Muscle layer of colon (tissue), 2 donors: ENCODE measurements around the gene VANGL2.
"Not testable (repeated sequence)": the region's sequence is repeated elsewhere in the genome, so short reads cannot be mapped to it uniquely, and the experiment has no call there.

Experiments used
- H3K27ac ChIP-seq: one replicate; pipeline ENCODE4 v1.7.0; 2013; ENCODE audit warnings: low read depth, mild to moderate bottlenecking, low read length, moderate library complexity
- H3K27me3 ChIP-seq, 2 donors: one replicate each; pipeline ENCODE4 v1.7.0; 2013; ENCODE audit warnings: low read length in 2 of 2, mild to moderate bottlenecking in 2 of 2; ENCODE audit not compliant: insufficient read depth in 2 of 2, control insufficient read depth in 1 of 2
- H3K36me3 ChIP-seq: one replicate; pipeline ENCODE4 v1.7.0; 2013; ENCODE audit warnings: mild to moderate bottlenecking, low read length; ENCODE audit not compliant: insufficient read depth
- H3K4me1 ChIP-seq: one replicate; pipeline ENCODE4 v1.7.0; 2013; ENCODE audit warnings: mild to moderate bottlenecking, low read length; ENCODE audit not compliant: insufficient read depth
- H3K4me3 ChIP-seq, 2 donors: one replicate each; pipeline ENCODE4 v1.7.0; 2013; ENCODE audit warnings: low read length in 2 of 2, low read depth in 1 of 2, mild to moderate bottlenecking in 1 of 2, moderate library complexity in 1 of 2
- H3K9ac ChIP-seq: one replicate; pipeline ENCODE4 v1.7.0; 2013; ENCODE audit warnings: low read length
- H3K9me3 ChIP-seq: one replicate; pipeline ENCODE4 v1.7.0; 2013; ENCODE audit warnings: mild to moderate bottlenecking, low read length
- donor health status: abdominal sarcoma.
- donor health status: Adenocarcinoma of cecum.

VANGL2 gene

GRCh38 chr1:160371756-160372155 lies 28.6 kb upstream of the VANGL2 start:
- peaks cover 19% of the 10 kb centered on the region for H3K4me1 ChIP-seq
- no peaks in the 10 kb centered on the region for H3K9me3 ChIP-seq
- peaks cover 0 to 16% of the 10 kb centered on the region in 2 donors for H3K27me3 ChIP-seq
- no peak overlapping the region for H3K4me3 ChIP-seq
- H3K36me3 ChIP-seq: no peaks in the 10 kb centered on the region
- no peak overlapping the region for H3K27ac ChIP-seq
- no peak overlapping the region for H3K9ac ChIP-seq

GRCh38 chr1:160373696-160374095 lies 26.7 kb upstream of the VANGL2 start:
- H3K9ac ChIP-seq: no peak overlapping the region
- H3K27me3 ChIP-seq: peaks cover 0 to 16% of the 10 kb centered on the region in 2 donors
- H3K36me3 ChIP-seq: no peaks in the 10 kb centered on the region
- no peaks in the 10 kb centered on the region for H3K9me3 ChIP-seq
- no peak overlapping the region for H3K27ac ChIP-seq
- H3K4me3 ChIP-seq: no peak overlapping the region
- H3K4me1 ChIP-seq: peaks cover 19% of the 10 kb centered on the region

- Histone ChIP-seq H3K27me3 (peaks cover 0 to 16% of the 10 kb centered on the region in 2 donors), H3K4me3 (no peak overlapping the region), H3K36me3 (no peaks in the 10 kb centered on the region), H3K4me1 (peaks cover 19% of the 10 kb centered on the region), H3K9ac (no peak overlapping the region), H3K27ac (no peak overlapping the region), H3K9me3 (no peaks in the 10 kb centered on the region)
Measured at GRCh38 chr1:160374306-160375110, 25.9 kb upstream of the VANGL2 start.

- Histone ChIP-seq H3K9ac (no peak overlapping the region), H3K4me3 (no peak overlapping the region), H3K27ac (no peak overlapping the region)
Measured at GRCh38 chr1:160375788-160376524, 24.4 kb upstream of the VANGL2 start.

GRCh38 chr1:160376525-160377131 lies 23.7 kb upstream of the VANGL2 start:
- Histone ChIP-seq H3K9me3 (no peaks in the 10 kb centered on the region), H3K4me3 (no peak overlapping the region), H3K9ac (no peak overlapping the region), H3K4me1 (peaks cover 19% of the 10 kb centered on the region), H3K27me3 (peaks cover 0 to 5% of the 10 kb centered on the region in 2 donors), H3K27ac (no peak overlapping the region), H3K36me3 (no peaks in the 10 kb centered on the region)

More at GRCh38 chr1:160375788-160376524, 24.4 kb upstream of the VANGL2 start:
- H3K36me3 ChIP-seq: no peaks in the 10 kb centered on the region
- peaks cover 19% of the 10 kb centered on the region for H3K4me1 ChIP-seq
- no peaks in the 10 kb centered on the region for H3K9me3 ChIP-seq
- peaks cover 0 to 11% of the 10 kb centered on the region in 2 donors for H3K27me3 ChIP-seq

- Histone ChIP-seq H3K27ac (no peak overlapping the region), H3K36me3 (no peaks in the 10 kb centered on the region), H3K27me3 (peaks cover 0 to 4% of the 10 kb centered on the region in 2 donors), H3K9me3 (no peaks in the 10 kb centered on the region), H3K9ac (no peak overlapping the region), H3K4me3 (no peak overlapping the region), H3K4me1 (peaks cover 19% of the 10 kb centered on the region)
Measured at GRCh38 chr1:160377585-160378206, 22.7 kb upstream of the VANGL2 start.

GRCh38 chr1:160384812-160385211 lies 15.6 kb upstream of the VANGL2 start:
- H3K9me3 ChIP-seq, H3K36me3 ChIP-seq, H3K4me1 ChIP-seq, H3K27ac ChIP-seq, H3K4me3 ChIP-seq, H3K9ac ChIP-seq, H3K27me3 ChIP-seq: not testable (repeated sequence)

- H3K9ac ChIP-seq, H3K9me3 ChIP-seq, H3K36me3 ChIP-seq, H3K27me3 ChIP-seq, H3K4me1 ChIP-seq, H3K27ac ChIP-seq, H3K4me3 ChIP-seq: not testable (repeated sequence)
Measured at GRCh38 chr1:160388406-160388805, 12.0 kb upstream of the VANGL2 start.

- Histone ChIP-seq H3K9me3 (no peaks in the 10 kb centered on the region), H3K9ac (no peak overlapping the region), H3K27me3 (peaks cover 0 to 7% of the 10 kb centered on the region in 2 donors)
Measured at GRCh38 chr1:160394673-160395072, 5.7 kb upstream of the VANGL2 start.

GRCh38 chr1:160397651-160398050 lies 2.7 kb upstream of the VANGL2 start:
- H3K4me3 ChIP-seq: no peak overlapping the region
- peaks cover 0 to 7% of the 10 kb centered on the region in 2 donors for H3K27me3 ChIP-seq
- peaks cover 8% of the 10 kb centered on the region for H3K4me1 ChIP-seq
- no peak overlapping the region for H3K27ac ChIP-seq
- no peaks in the 10 kb centered on the region for H3K36me3 ChIP-seq
- H3K9me3 ChIP-seq: no peaks in the 10 kb centered on the region
- H3K9ac ChIP-seq: no peak overlapping the region

More at GRCh38 chr1:160394673-160395072, 5.7 kb upstream of the VANGL2 start:
- Histone ChIP-seq H3K4me1 (no peaks in the 10 kb centered on the region), H3K27ac (no peak overlapping the region), H3K36me3 (no peaks in the 10 kb centered on the region), H3K4me3 (no peak overlapping the region)

- Histone ChIP-seq H3K9ac (no peak overlapping the region), H3K4me1 (peaks cover 8% of the 10 kb centered on the region), H3K36me3 (no peaks in the 10 kb centered on the region), H3K4me3 (no peak overlapping the region), H3K27me3 (no peaks in the 10 kb centered on the region), H3K9me3 (no peaks in the 10 kb centered on the region), H3K27ac (no peak overlapping the region)
Measured at GRCh38 chr1:160398823-160399222, 1.5 kb upstream of the VANGL2 start.
